GM12873 (cell line): ENCODE data around the gene DHRS1.

Experiments
- TF ChIP-seq, protein P1 (sequence below): IDR thresholded peaks from 2 replicates; pipeline ENCODE4 v1.5.1; 2012; ENCODE audit warnings: low read depth, mild to moderate bottlenecking, moderate library complexity, low read length, control low read depth; ENCODE audit not compliant: insufficient read depth; ENCODE audit errors: missing control alignments

DHRS1 gene

DNA sequence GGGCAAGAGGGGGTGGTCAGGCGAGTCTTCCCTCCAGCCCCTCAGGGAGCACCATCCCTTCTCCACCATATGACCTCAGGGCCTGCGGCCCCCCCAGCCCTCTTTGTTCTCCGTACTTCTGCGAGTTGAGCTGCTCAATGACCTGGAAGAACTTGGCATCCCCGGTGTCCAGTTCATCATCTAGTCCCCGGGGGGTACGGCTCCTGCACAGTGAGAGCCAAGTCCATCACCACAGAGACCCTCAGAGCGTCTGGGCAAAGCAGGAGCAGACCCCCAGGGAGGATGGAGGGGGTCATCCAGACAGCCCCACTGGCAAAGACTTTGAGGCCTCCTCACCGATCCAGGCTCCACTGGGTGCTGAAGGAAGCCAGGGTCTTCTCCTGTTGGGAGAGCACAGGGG lies 26.4 kb upstream of the DHRS1 start:
- TF ChIP-seq, protein P1, sequence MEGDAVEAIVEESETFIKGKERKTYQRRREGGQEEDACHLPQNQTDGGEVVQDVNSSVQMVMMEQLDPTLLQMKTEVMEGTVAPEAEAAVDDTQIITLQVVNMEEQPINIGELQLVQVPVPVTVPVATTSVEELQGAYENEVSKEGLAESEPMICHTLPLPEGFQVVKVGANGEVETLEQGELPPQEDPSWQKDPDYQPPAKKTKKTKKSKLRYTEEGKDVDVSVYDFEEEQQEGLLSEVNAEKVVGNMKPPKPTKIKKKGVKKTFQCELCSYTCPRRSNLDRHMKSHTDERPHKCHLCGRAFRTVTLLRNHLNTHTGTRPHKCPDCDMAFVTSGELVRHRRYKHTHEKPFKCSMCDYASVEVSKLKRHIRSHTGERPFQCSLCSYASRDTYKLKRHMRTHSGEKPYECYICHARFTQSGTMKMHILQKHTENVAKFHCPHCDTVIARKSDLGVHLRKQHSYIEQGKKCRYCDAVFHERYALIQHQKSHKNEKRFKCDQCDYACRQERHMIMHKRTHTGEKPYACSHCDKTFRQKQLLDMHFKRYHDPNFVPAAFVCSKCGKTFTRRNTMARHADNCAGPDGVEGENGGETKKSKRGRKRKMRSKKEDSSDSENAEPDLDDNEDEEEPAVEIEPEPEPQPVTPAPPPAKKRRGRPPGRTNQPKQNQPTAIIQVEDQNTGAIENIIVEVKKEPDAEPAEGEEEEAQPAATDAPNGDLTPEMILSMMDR, result no peak

DNA sequence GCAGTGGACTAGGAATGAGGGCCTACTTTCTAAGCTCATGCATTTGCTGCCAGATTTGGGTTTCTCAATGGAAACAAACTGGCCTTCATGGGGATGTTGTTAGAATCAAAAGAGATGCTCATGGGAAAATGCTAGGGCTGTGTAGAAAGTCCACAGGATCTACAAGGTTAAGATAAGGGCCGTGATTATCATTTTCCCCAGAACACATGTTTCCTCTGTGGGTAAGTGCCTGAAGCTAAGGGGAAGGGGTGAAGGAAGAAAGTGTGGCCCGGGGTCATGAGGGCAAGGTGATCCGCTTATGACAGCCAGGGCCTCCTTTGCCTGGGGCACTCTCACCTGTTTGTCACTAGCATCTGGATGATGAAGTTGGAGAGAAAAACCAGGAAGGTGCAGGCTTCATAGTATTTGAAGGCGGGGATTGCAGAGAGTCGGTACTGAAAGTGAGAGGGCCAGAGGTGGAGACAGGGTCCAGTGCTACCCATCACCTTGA lies 25.5 kb upstream of the DHRS1 start:
- TF ChIP-seq, protein P1, result no peak

DNA sequence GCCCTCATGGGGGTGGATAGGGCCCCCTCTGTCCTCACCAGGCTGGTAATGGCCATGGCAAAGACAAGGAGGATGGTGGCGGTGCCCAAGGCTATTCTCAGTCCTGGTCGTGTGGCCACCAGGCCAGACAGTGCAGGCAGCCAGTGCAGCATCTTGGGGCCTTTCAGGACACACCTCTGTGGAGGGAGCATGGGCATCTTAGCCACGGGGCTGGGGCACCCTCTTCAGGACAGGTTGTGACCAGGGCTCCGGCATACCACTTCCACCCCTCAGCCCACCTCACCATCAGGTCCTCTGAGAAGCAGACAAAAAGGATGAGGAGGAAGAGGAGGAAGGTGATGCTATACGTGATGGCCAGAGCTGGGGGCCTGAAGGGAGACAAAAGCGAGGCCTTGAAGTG lies 24.4 kb upstream of the DHRS1 start:
- TF ChIP-seq, protein P1, result no peak

DNA sequence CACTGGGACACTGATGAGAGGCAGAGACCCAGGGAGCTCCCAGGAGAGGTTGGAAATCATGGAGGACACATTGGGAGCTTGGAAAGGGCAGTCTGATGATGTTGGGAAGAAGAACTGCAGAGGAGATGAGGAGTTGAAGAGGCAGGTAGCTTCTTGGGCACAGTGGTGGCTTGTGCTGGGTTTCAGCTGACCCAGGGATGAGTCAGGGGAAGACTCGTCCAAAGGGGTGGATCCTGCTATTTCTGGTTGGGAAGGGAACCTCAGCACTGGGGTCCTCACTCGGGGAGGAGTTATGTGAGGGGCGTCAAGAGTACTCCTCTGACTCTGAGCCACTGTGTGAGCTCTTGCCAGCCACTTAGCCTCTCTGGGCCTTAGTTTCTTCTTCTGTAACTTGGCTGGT lies 23.8 kb upstream of the DHRS1 start:
- TF ChIP-seq, protein P1, result no peak

DNA sequence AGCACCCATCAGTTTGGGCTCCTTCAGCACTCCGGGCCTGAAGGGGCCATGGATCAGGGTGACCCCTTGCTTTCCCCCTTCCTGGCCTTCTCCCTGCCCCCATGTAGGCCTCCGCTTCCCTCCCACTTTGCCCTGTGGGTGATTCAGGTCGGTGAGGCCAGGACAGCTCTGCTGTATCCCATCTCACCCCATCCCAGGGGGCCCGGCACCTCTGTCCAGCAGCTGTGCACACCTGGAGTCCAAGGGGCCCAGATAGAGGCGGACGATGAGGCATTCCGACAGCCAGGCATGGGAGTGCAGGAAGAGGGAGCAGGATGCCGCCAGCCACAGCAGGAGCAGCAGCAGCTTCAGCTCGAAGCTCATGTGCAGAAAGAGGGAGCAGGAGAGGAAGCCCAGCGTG lies 23.1 kb upstream of the DHRS1 start:
- TF ChIP-seq, protein P1, result no peak

DNA sequence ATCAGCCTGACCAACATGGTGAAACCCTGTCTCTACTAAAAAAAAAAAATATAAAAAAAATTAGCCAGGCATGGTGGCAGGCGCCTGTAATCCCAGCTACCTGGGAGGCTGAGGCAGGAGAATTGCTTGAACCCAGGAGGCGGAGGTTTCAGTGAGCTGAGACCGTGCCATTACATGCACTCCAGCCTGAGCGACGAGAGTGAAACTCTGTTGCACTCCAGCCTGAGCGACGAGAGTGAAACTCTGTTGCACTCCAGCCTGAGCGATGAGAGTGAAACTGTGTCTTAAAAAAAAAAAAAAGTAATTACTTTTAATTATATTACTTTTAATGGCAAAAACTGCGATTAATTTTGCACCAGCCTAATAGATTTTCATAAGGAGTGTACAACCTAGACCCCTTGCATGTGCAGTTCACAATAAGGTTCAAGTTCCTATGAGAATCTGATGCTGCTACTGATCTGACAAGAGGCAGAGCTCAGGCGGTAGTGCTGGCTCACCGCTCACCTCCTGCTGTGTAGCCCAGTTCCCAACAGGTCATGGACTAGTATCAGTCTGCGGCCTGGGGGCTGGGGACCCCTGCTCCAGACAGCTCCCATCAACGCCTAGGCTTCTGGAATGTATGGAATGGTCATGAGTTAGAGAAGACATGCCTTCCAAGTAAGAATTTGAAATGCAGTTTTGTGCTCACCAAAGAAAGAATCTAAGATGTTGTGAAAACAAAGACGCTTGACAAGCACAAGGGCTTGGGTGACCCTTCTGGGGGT lies 21.8 kb upstream of the DHRS1 start:
- TF ChIP-seq, protein P1, result no peak

DNA sequence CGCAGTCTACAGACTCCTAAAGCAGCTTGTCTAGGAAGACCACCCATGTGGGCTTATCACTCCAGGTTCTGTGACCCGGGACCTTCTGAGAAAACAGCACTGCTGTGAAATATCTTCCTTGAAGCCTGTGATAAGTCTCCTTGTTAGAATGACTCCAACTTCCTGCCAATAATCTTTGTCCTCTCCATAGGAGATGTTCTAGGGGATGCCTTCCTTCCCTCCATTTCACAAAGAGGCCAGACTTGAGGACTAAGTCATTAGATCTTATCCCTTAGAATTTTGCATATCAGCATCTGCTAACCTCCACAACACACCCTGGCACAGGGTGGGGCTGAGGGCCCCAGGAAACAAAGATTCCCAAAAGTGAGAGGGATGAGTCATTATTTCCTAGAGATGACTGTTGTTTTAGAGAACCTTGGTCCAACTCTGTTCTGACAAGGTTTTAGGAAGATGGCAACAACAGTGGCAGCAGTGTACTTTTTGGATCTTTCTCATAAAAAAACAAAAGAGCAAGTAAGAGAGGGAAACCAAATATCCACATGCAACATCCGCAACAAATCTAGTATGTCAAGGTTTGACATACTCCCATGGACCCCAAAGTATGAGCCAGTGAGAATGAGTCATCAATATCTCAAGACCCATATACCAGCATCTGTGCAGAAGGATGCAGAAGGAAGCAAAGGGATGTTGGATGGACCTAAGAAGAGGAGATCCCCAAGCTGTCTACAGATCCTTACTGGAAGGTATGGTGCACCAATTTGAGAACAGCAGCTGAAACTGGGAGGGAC lies 17.8 kb upstream of the DHRS1 start:
- TF ChIP-seq, protein P1, result no peak
